WTC11 (cell line): Measurements from ENCODE around the gene CUTC. TPM values are rescaled to one million over a fixed set of nuclear protein-coding genes. Genes with fewer than 3 reads are reported as not detected.

Source experiments
- ATAC-seq: fragments of 200-7000 bp; cut with Tn5 transposase; 2 replicates; pipeline ENCODE4 v1.10.0; 2021; ENCODE audit warnings: mild to moderate bottlenecking, moderate library complexity
- CTCF ChIA-PET: fragments of 300-600 bp; sonication (Branson Sonifier 250); formaldehyde crosslinking; loops from one replicate; lab custom pipeline; 2021; ENCODE audit warnings: antibody characterized with exemption; lab: Charles Lee
- POLR2A ChIA-PET: fragments of 350-600 bp; sonication (Branson Sonifier 250); formaldehyde crosslinking; loops from one replicate; lab custom pipeline; 2021; ENCODE audit warnings: antibody characterized with exemption; lab: Charles Lee
- DNase-seq: peaks from one replicate; pipeline ENCODE4 v3.0.0; 2021; ENCODE audit warnings: low spot score
- H3K27ac Mint-ChIP-seq: 2 replicates; pipeline ENCODE4 v1.8.0; 2021; ENCODE audit warnings: mixed read lengths
- H3K27me3 Mint-ChIP-seq: 2 replicates; pipeline ENCODE4 v1.8.0; 2021; ENCODE audit warnings: low read depth, mild to moderate bottlenecking, moderate library complexity, mixed read lengths
- H3K36me3 Mint-ChIP-seq: 2 replicates; pipeline ENCODE4 v1.8.0; 2021; ENCODE audit warnings: mixed read lengths
- H3K4me1 Mint-ChIP-seq: 2 replicates; pipeline ENCODE4 v1.8.0; 2022; ENCODE audit warnings: mixed read lengths
- H3K4me3 Mint-ChIP-seq: 2 replicates; pipeline ENCODE4 v1.8.0; 2021; ENCODE audit warnings: mild to moderate bottlenecking, moderate library complexity, mixed read lengths
- H3K9me3 Mint-ChIP-seq: 2 replicates; pipeline ENCODE4 v1.8.0; 2021; ENCODE audit warnings: mixed read lengths
- ATF1 ChIP-seq: sonication (generic); formaldehyde crosslinking; IDR thresholded peaks from 2 replicates; pipeline ENCODE4 v1.8.1; 2023; ENCODE audit warnings: mild to moderate bottlenecking, moderate library complexity, missing genetic modification reagents
- CBFB ChIP-seq: sonication (generic); formaldehyde crosslinking; IDR thresholded peaks from 2 replicates; pipeline ENCODE4 v1.8.1; 2022; ENCODE audit warnings: mild to moderate bottlenecking, low read depth, missing genetic modification reagents
- CREB1 ChIP-seq: sonication (generic); formaldehyde crosslinking; IDR thresholded peaks from 2 replicates; pipeline ENCODE4 v1.8.0; 2023; ENCODE audit warnings: mild to moderate bottlenecking, missing genetic modification reagents
- EMX1 ChIP-seq: fragments of 250-450 bp; sonication (Bioruptor Pico); IDR thresholded peaks from 2 replicates; pipeline ENCODE4 v1.8.0; 2021; ENCODE audit warnings: mild to moderate bottlenecking
- ETV6 ChIP-seq: sonication (generic); formaldehyde crosslinking; IDR thresholded peaks from 2 replicates; pipeline ENCODE4 v1.8.1; 2022; ENCODE audit warnings: mild to moderate bottlenecking, missing genetic modification reagents
- FOXJ3 ChIP-seq: sonication (generic); formaldehyde crosslinking; IDR thresholded peaks from 2 replicates; pipeline ENCODE4 v1.9.0; 2021; ENCODE audit warnings: missing genetic modification reagents, mild to moderate bottlenecking, borderline replicate concordance
- JUN ChIP-seq: sonication (generic); formaldehyde crosslinking; IDR thresholded peaks from 2 replicates; pipeline ENCODE4 v1.8.0; 2023; ENCODE audit warnings: mild to moderate bottlenecking, missing genetic modification reagents
- MAX ChIP-seq: sonication (generic); formaldehyde crosslinking; IDR thresholded peaks from 2 replicates; pipeline ENCODE4 v1.8.0; 2022; ENCODE audit warnings: mild to moderate bottlenecking, missing genetic modification reagents
- MLX ChIP-seq: sonication (generic); formaldehyde crosslinking; IDR thresholded peaks from 2 replicates; pipeline ENCODE4 v1.8.1; 2023; ENCODE audit warnings: mild to moderate bottlenecking, missing genetic modification reagents, moderate library complexity
- MXD4 ChIP-seq: fragments of 250-450 bp; sonication (Bioruptor Pico); IDR thresholded peaks from 2 replicates; pipeline ENCODE4 v1.8.0; 2021; ENCODE audit warnings: mild to moderate bottlenecking, moderate library complexity, borderline replicate concordance
- MYBL2 ChIP-seq: sonication (generic); formaldehyde crosslinking; IDR thresholded peaks from 2 replicates; pipeline ENCODE4 v1.8.1; 2023; ENCODE audit warnings: mild to moderate bottlenecking, moderate library complexity, missing genetic modification reagents
- NFYB ChIP-seq: sonication (generic); formaldehyde crosslinking; conservative IDR thresholded peaks from 2 replicates; pipeline ENCODE4 v1.8.0; 2022; ENCODE audit warnings: low read depth, missing genetic modification reagents
- NR2C2 ChIP-seq: sonication (generic); formaldehyde crosslinking; IDR thresholded peaks from 2 replicates; pipeline ENCODE4 v1.8.0; 2022; ENCODE audit warnings: mild to moderate bottlenecking, missing genetic modification reagents
- OVOL2 ChIP-seq: fragments of 250-450 bp; sonication (Bioruptor Pico); IDR thresholded peaks from 2 replicates; pipeline ENCODE4 v1.9.0; 2021; ENCODE audit warnings: mild to moderate bottlenecking, borderline replicate concordance
- SP1 ChIP-seq: sonication (generic); formaldehyde crosslinking; conservative IDR thresholded peaks from 2 replicates; pipeline ENCODE4 v1.8.1; 2022; ENCODE audit warnings: missing genetic modification reagents
- ZBTB21 ChIP-seq: sonication (generic); formaldehyde crosslinking; IDR thresholded peaks from 2 replicates; pipeline ENCODE4 v1.8.1; 2023; ENCODE audit warnings: mild to moderate bottlenecking, missing genetic modification reagents, borderline replicate concordance
- ZMAT4 ChIP-seq: fragments of 250-450 bp; sonication (Bioruptor Pico); IDR thresholded peaks from 2 replicates; pipeline ENCODE4 v1.9.0; 2021; ENCODE audit warnings: mild to moderate bottlenecking
- ZNF138 ChIP-seq: sonication (generic); formaldehyde crosslinking; conservative IDR thresholded peaks from 2 replicates; pipeline ENCODE4 v1.8.1; 2022; ENCODE audit warnings: mild to moderate bottlenecking, moderate library complexity, missing genetic modification reagents
- ZNF416 ChIP-seq: fragments of 250-450 bp; sonication (Bioruptor Pico); IDR thresholded peaks from 2 replicates; pipeline ENCODE4 v1.9.0; 2021; ENCODE audit warnings: mild to moderate bottlenecking, inconsistent platforms
- ZNF512 ChIP-seq: sonication (generic); formaldehyde crosslinking; IDR thresholded peaks from 2 replicates; pipeline ENCODE4 v1.8.1; 2022; ENCODE audit warnings: missing genetic modification reagents, borderline replicate concordance
- total RNA-seq: library from RNA; stranded (reverse); gene quantifications from 3 replicates; pipeline ENCODE4 v1.2.3, GENCODE V29; 2021
- TF ChIP-seq, protein P1 (sequence below): fragments of 250-450 bp; sonication (Bioruptor Pico); IDR thresholded peaks from 2 replicates; pipeline ENCODE4 v1.9.0; 2021; ENCODE audit warnings: mild to moderate bottlenecking, borderline replicate concordance
- TF ChIP-seq, protein P2 (sequence below): sonication (generic); formaldehyde crosslinking; conservative IDR thresholded peaks from 2 replicates; pipeline ENCODE4 v1.8.1; 2023; ENCODE audit warnings: mild to moderate bottlenecking, low read depth, missing genetic modification reagents, moderate library complexity
- TF ChIP-seq, protein P3 (sequence below): sonication (generic); formaldehyde crosslinking; IDR thresholded peaks from 2 replicates; pipeline ENCODE4 v1.8.1; 2022; ENCODE audit warnings: low read depth, missing genetic modification reagents, borderline replicate concordance
- TF ChIP-seq, protein P4 (sequence below): sonication (generic); formaldehyde crosslinking; IDR thresholded peaks from 2 replicates; pipeline ENCODE4 v1.8.0; 2022; ENCODE audit warnings: mild to moderate bottlenecking, missing genetic modification reagents

The CUTC gene
- total RNA-seq, 1 experiment from 2014 or later, result 28.6 TPM

GRCh38 chr10:99798031-99798430 lies 66.0 kb downstream of the CUTC start:
- DNase-seq, result no peak
- ChIA-PET CTCF (interaction anchor here (2.0 kb wide), 1 partner anchor 48 kb away, joined by 7 read pairs; no protein-coding TSS in a partner anchor), POLR2A (no interaction called here)
- Mint-ChIP-seq H3K9me3 (no peaks in the 10 kb centered on the region), H3K27me3 (no peaks in the 10 kb centered on the region), H3K4me1 (no peaks in the 10 kb centered on the region), H3K36me3 (no peaks in the 10 kb centered on the region), H3K4me3 (no peak overlapping the region), H3K27ac (no peak overlapping the region)
- ATAC-seq, result no peak
- TF ChIP-seq NFYB (CRISPR knock-in tag), result no peak
- no peak for TF ChIP-seq ZNF512 (CRISPR knock-in tag)
- TF ChIP-seq, protein P1, sequence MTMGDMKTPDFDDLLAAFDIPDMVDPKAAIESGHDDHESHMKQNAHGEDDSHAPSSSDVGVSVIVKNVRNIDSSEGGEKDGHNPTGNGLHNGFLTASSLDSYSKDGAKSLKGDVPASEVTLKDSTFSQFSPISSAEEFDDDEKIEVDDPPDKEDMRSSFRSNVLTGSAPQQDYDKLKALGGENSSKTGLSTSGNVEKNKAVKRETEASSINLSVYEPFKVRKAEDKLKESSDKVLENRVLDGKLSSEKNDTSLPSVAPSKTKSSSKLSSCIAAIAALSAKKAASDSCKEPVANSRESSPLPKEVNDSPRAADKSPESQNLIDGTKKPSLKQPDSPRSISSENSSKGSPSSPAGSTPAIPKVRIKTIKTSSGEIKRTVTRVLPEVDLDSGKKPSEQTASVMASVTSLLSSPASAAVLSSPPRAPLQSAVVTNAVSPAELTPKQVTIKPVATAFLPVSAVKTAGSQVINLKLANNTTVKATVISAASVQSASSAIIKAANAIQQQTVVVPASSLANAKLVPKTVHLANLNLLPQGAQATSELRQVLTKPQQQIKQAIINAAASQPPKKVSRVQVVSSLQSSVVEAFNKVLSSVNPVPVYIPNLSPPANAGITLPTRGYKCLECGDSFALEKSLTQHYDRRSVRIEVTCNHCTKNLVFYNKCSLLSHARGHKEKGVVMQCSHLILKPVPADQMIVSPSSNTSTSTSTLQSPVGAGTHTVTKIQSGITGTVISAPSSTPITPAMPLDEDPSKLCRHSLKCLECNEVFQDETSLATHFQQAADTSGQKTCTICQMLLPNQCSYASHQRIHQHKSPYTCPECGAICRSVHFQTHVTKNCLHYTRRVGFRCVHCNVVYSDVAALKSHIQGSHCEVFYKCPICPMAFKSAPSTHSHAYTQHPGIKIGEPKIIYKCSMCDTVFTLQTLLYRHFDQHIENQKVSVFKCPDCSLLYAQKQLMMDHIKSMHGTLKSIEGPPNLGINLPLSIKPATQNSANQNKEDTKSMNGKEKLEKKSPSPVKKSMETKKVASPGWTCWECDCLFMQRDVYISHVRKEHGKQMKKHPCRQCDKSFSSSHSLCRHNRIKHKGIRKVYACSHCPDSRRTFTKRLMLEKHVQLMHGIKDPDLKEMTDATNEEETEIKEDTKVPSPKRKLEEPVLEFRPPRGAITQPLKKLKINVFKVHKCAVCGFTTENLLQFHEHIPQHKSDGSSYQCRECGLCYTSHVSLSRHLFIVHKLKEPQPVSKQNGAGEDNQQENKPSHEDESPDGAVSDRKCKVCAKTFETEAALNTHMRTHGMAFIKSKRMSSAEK (CRISPR knock-in tag), result no peak
- TF ChIP-seq ATF1, result no peak
- TF ChIP-seq NR2C2, result no peak
- TF ChIP-seq, protein P2, sequence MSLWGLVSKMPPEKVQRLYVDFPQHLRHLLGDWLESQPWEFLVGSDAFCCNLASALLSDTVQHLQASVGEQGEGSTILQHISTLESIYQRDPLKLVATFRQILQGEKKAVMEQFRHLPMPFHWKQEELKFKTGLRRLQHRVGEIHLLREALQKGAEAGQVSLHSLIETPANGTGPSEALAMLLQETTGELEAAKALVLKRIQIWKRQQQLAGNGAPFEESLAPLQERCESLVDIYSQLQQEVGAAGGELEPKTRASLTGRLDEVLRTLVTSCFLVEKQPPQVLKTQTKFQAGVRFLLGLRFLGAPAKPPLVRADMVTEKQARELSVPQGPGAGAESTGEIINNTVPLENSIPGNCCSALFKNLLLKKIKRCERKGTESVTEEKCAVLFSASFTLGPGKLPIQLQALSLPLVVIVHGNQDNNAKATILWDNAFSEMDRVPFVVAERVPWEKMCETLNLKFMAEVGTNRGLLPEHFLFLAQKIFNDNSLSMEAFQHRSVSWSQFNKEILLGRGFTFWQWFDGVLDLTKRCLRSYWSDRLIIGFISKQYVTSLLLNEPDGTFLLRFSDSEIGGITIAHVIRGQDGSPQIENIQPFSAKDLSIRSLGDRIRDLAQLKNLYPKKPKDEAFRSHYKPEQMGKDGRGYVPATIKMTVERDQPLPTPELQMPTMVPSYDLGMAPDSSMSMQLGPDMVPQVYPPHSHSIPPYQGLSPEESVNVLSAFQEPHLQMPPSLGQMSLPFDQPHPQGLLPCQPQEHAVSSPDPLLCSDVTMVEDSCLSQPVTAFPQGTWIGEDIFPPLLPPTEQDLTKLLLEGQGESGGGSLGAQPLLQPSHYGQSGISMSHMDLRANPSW, result no peak
- TF ChIP-seq MLX (CRISPR knock-in tag), result no peak
- TF ChIP-seq MAX (CRISPR knock-in tag), result no peak
- no peak for TF ChIP-seq ETV6 (CRISPR knock-in tag)
- TF ChIP-seq JUN (CRISPR knock-in tag), result no peak
- TF ChIP-seq EMX1 (CRISPR knock-in tag), result no peak
- no peak for TF ChIP-seq SP1 (CRISPR knock-in tag)

DNA sequence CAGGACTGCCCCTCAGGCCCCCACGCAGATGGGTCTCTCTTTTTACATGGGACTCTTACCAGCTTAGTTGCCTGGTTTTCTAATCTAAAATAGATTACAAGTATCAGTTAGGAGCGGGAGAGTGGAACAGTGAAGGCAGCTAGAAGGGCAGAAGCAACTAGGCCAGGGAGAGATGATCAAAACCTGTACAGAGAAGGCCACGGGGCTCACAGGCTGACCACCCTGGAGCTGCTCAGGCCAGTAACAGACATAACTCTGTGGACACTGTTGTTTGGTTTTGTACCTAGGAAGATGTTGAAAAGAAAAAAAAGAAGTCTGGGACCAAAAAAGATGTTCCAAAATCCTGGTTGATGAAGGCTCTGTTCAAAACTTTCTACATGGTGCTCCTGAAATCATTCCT lies 66.9 kb downstream of the CUTC start:
- Mint-ChIP-seq H3K4me3 (no peak overlapping the region), H3K9me3 (no peaks in the 10 kb centered on the region), H3K27ac (no peak overlapping the region), H3K27me3 (no peaks in the 10 kb centered on the region), H3K4me1 (no peaks in the 10 kb centered on the region), H3K36me3 (no peaks in the 10 kb centered on the region)
- ATAC-seq (no peak), DNase-seq (no peak)
- ChIA-PET CTCF (interaction anchor here (1.4 to 1.5 kb wide), 2 partner anchors 11 to 66 kb away, joined by 3 to 5 read pairs; partner anchors contain the start of genes COX15 and CUTC), POLR2A (no interaction called here)
- no peak for TF ChIP-seq ZNF138 (CRISPR knock-in tag)
- no peak for TF ChIP-seq CREB1 (CRISPR knock-in tag)
- TF ChIP-seq, protein P3, sequence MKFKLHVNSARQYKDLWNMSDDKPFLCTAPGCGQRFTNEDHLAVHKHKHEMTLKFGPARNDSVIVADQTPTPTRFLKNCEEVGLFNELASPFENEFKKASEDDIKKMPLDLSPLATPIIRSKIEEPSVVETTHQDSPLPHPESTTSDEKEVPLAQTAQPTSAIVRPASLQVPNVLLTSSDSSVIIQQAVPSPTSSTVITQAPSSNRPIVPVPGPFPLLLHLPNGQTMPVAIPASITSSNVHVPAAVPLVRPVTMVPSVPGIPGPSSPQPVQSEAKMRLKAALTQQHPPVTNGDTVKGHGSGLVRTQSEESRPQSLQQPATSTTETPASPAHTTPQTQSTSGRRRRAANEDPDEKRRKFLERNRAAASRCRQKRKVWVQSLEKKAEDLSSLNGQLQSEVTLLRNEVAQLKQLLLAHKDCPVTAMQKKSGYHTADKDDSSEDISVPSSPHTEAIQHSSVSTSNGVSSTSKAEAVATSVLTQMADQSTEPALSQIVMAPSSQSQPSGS (CRISPR knock-in tag), result no peak
- no peak for TF ChIP-seq OVOL2 (CRISPR knock-in tag)
- TF ChIP-seq ZMAT4 (CRISPR knock-in tag), result no peak
- no peak for TF ChIP-seq FOXJ3
- no peak for TF ChIP-seq MYBL2
- no peak for TF ChIP-seq ZNF416 (CRISPR knock-in tag)
- TF ChIP-seq, protein P4, sequence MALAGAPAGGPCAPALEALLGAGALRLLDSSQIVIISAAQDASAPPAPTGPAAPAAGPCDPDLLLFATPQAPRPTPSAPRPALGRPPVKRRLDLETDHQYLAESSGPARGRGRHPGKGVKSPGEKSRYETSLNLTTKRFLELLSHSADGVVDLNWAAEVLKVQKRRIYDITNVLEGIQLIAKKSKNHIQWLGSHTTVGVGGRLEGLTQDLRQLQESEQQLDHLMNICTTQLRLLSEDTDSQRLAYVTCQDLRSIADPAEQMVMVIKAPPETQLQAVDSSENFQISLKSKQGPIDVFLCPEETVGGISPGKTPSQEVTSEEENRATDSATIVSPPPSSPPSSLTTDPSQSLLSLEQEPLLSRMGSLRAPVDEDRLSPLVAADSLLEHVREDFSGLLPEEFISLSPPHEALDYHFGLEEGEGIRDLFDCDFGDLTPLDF, result no peak
- no peak for TF ChIP-seq ZBTB21 (CRISPR knock-in tag)
- TF ChIP-seq CBFB (CRISPR knock-in tag), result no peak
- TF ChIP-seq MXD4 (CRISPR knock-in tag), result no peak
